Mucosa of descending colon (tissue), 3 donors: ENCODE measurements around the gene RWDD1. TPM values are rescaled to one million over a fixed set of nuclear protein-coding genes. Genes with fewer than 3 reads are reported as not detected.

ENCODE experiments used
- ATAC-seq: fragments of 200-7000 bp; cut with Tn5 transposase; one replicate; pipeline ENCODE4 v1.9.1; 2020; ENCODE audit warnings: mild to moderate bottlenecking, moderate library complexity
- DNase-seq, 3 donors: peaks; one replicate each; pipeline ENCODE4 v3.0.0-alpha.2; 2020
- H3K36me3 ChIP-seq: fragments of 200-600 bp; one replicate; pipeline ENCODE4 v1.8.0; 2021; ENCODE audit warnings: low read depth, mild to moderate bottlenecking
- H3K4me1 ChIP-seq: fragments of 200-600 bp; one replicate; pipeline ENCODE4 v1.8.0; 2021; ENCODE audit warnings: low read depth, mild to moderate bottlenecking
- H3K4me3 ChIP-seq: fragments of 200-600 bp; one replicate; pipeline ENCODE4 v1.8.0; 2021; ENCODE audit warnings: mild to moderate bottlenecking
- H3K9me3 ChIP-seq: fragments of 200-600 bp; one replicate; pipeline ENCODE4 v1.8.0; 2021; ENCODE audit warnings: mild to moderate bottlenecking
- CTCF ChIP-seq: fragments of 200-600 bp; IDR thresholded peaks from one replicate; pipeline ENCODE4 v1.8.0; 2022; ENCODE audit warnings: antibody characterized with exemption, mild to moderate bottlenecking
- intact Hi-C, 2 donors: fragments of 100-400 bp; cut with DNase I in 1 of 2; cut with micrococcal nuclease in 1 of 2; formaldehyde crosslinking; loops; one replicate each; pipeline versions ENCODE4 v1.11.0 to v1.11.1; 2022; cut with DNase I, micrococcal nuclease
- long read RNA-seq, 2 donors: library from polyadenylated mRNA; unstranded; transcript quantifications; one replicate each; pipeline ENCODE4 v2.0.0, GENCODE V29; 2019 to 2021
- total RNA-seq, 3 donors: library from RNA; stranded (reverse); fragmentation: NEBNext Ultra II Directional in 2 of 3; extraction: Animal tissue kit (Norgen Biotek cat#: 25700) in 2 of 3; gene quantifications; one replicate each; pipeline versions ENCODE4 v1.2.1 to v1.2.4, GENCODE V29; 2021 to 2023
- donor health status: DM: no; HTN: no; CAD: no; lungs with moderate emphysema.
- donor health status: DM: no; HTN: no; CAD: no.
- donor health status: DM: no; HTN: yes; CAD: no.

The RWDD1 gene
- total RNA-seq: 10 to 100 TPM; 21.0 to 58.0 (median 34.2) TPM
- long read RNA-seq, donor 1, full-length matches to known transcripts: 62 of 92 reads
- long read RNA-seq, donor 1, partial matches to known transcripts: 24 of 92 reads
- long read RNA-seq, donor 1, other reads (novel, unspliced or antisense): 6 of 92 reads
- long read RNA-seq, donor 2, full-length matches to known transcripts: 4 of 47 reads
- long read RNA-seq, donor 2, partial matches to known transcripts: 40 of 47 reads
- long read RNA-seq, donor 2, other reads (novel, unspliced or antisense): 3 of 47 reads

- TF ChIP-seq CTCF: no peak
- Histone ChIP-seq H3K9me3 (no peaks in the 10 kb centered on the region), H3K4me1 (peaks cover 12% of the 10 kb centered on the region), H3K4me3 (peak within 1 kb of the TSS; percentile 56), H3K36me3 (no peaks in the 10 kb centered on the region)
- intact Hi-C loops: no loop called here
- ATAC-seq (peak; percentile 98), DNase-seq (peak; percentile 99)
Measured at GRCh38 chr6:116570856-116571682, at the start of gene RWDD1. RWDD1 (plus strand) TSS chr6:116571504; CDS start chr6:116571583, 79 bp downstream.

GRCh38 chr6:116522896-116523295, 48.4 kb upstream of the RWDD1 start:
- DNase-seq (no peak), ATAC-seq (no peak)
- no peaks in the 10 kb centered on the region for H3K36me3 ChIP-seq
- H3K4me1 ChIP-seq: no peaks in the 10 kb centered on the region
- no peak for TF ChIP-seq CTCF
- intact Hi-C loops: no loop called here
- H3K4me3 ChIP-seq: no peak overlapping the region
- no peaks in the 10 kb centered on the region for H3K9me3 ChIP-seq

- DNase-seq: no peak
- Histone ChIP-seq H3K4me1 (no peaks in the 10 kb centered on the region), H3K36me3 (no peaks in the 10 kb centered on the region), H3K4me3 (no peak overlapping the region), H3K9me3 (no peaks in the 10 kb centered on the region)
- no peak for TF ChIP-seq CTCF
- intact Hi-C loops: no loop called here
- no peak for ATAC-seq
Measured at GRCh38 chr6:116524236-116524635, 47.1 kb upstream of the RWDD1 start.

- no peaks in the 10 kb centered on the region for H3K9me3 ChIP-seq
- no peaks in the 10 kb centered on the region for H3K4me1 ChIP-seq
- TF ChIP-seq CTCF: no peak
- no peaks in the 10 kb centered on the region for H3K36me3 ChIP-seq
- no peak for DNase-seq
- intact Hi-C loops: no loop called here
- ATAC-seq: no peak
- no peak overlapping the region for H3K4me3 ChIP-seq
Measured at GRCh38 chr6:116528133-116528532, 43.2 kb upstream of the RWDD1 start.

GRCh38 chr6:116528780-116529179, 42.5 kb upstream of the RWDD1 start:
- Histone ChIP-seq H3K4me1 (no peaks in the 10 kb centered on the region), H3K36me3 (no peaks in the 10 kb centered on the region), H3K4me3 (no peak overlapping the region), H3K9me3 (no peaks in the 10 kb centered on the region)
- intact Hi-C loops: no loop called here
- no peak for DNase-seq
- no peak for TF ChIP-seq CTCF
- ATAC-seq: no peak
